ENCODE results near the gene GTPBP8.

Gene GTPBP8

DNA sequence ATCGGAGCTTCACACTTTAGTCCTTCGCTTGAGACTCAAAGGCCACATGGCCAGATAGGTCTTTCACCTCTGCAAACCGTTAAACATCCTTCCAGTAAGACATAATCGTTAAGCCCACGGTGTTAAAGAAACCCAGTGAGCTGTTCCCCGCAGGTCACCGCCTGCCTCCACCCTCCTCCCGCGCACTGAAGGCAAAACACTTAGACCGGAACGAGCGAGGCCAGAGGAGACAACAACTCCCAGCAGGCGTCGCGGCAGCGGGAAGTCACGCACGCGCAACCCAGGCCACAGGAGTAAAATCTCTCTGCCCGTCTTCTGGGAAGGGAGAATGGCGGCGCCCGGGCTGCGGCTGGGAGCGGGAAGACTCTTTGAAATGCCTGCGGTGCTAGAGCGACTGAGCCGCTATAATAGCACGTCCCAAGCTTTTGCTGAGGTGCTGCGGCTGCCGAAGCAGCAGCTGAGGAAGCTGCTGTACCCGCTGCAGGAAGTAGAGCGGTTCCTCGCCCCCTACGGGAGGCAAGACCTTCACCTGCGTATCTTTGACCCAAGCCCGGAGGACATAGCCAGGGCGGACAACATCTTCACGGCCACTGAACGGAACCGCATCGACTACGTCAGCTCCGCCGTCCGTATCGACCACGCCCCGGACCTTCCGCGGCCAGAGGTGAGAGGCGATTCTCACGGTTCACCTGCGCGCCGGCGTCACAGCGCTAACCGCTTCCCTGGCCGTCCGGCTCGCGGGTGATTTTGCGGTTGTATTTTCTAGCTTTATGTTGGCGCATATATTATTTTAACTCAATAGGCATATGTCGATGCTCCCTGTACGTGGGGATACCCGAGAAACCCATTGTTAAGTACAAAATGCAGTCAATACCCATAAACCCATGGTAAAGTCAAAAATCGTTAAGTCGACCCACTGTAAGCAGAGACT lies at the start of gene GTPBP8:
Gene GTPBP8 (plus strand): TSS at position 313 of the 931 bp plus-strand sequence. CDS start 16 bp downstream, at position 329.
- peak within 1 kb of the TSS; percentile 95 to 98 for H3K27ac ChIP-seq
- peak; percentile 90 for DNase-seq (ENCODE audit: low spot score)
- peak within 1 kb of the TSS; percentile 99 for H3K4me3 ChIP-seq
- TF ChIP-seq, protein P1, sequence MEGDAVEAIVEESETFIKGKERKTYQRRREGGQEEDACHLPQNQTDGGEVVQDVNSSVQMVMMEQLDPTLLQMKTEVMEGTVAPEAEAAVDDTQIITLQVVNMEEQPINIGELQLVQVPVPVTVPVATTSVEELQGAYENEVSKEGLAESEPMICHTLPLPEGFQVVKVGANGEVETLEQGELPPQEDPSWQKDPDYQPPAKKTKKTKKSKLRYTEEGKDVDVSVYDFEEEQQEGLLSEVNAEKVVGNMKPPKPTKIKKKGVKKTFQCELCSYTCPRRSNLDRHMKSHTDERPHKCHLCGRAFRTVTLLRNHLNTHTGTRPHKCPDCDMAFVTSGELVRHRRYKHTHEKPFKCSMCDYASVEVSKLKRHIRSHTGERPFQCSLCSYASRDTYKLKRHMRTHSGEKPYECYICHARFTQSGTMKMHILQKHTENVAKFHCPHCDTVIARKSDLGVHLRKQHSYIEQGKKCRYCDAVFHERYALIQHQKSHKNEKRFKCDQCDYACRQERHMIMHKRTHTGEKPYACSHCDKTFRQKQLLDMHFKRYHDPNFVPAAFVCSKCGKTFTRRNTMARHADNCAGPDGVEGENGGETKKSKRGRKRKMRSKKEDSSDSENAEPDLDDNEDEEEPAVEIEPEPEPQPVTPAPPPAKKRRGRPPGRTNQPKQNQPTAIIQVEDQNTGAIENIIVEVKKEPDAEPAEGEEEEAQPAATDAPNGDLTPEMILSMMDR (IDR thresholded peaks at IDR 0.05): no peak

DNA sequence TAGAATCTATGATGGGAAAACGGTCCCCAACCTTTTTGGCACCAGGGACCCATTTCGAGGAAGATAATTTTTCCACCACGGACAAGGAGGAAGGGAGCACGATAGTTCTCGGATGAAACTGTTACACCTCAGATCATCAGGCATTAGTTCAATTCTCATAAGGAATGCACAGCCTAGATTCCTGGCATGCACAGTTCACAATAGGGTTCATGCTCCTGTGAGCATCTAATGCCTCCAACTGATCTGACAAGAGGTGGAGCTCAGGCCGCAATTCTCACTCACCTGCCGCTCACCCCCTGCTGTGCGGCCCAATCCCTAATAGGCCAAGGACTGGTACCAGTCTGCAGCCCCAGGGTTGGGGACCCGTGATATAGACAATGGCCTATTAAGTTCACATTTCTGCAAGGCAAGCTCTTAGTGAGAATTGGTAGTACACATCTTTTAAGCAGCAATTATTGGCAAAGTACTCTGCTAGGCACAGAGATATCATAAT lies 42.4 kb upstream of the GTPBP8 start:
- Histone ChIP-seq H3K4me3 (no peak overlapping the region), H3K27ac (no peak overlapping the region)
- DNase-seq (ENCODE audit: low spot score): no peak
- TF ChIP-seq, protein P1 (IDR thresholded peaks at IDR 0.05): no peak

DNA sequence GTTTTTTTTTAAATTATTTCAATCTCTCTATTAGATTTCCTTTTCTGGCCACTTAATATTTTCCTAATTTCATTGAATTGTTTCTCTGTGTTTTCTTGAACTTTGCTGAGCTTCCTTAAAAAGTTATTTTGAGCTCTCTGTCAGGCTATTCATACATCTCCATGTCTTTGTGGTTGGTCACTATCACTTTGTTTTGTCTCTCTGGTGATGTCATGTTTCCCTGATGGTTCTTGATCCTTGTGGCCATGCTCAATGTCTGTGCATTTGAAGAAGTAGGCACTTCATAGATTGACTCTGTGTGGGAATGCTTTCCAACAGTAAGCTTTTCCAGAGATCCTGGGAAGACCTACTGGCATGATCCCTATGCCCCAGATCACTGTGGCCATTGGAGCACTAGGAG lies 34.4 kb upstream of the GTPBP8 start:
- H3K27ac ChIP-seq: no peak overlapping the region
- TF ChIP-seq, protein P1 (IDR thresholded peaks at IDR 0.05): no peak
- no peak overlapping the region for H3K4me3 ChIP-seq
- no peak for DNase-seq (ENCODE audit: low spot score)

DNA sequence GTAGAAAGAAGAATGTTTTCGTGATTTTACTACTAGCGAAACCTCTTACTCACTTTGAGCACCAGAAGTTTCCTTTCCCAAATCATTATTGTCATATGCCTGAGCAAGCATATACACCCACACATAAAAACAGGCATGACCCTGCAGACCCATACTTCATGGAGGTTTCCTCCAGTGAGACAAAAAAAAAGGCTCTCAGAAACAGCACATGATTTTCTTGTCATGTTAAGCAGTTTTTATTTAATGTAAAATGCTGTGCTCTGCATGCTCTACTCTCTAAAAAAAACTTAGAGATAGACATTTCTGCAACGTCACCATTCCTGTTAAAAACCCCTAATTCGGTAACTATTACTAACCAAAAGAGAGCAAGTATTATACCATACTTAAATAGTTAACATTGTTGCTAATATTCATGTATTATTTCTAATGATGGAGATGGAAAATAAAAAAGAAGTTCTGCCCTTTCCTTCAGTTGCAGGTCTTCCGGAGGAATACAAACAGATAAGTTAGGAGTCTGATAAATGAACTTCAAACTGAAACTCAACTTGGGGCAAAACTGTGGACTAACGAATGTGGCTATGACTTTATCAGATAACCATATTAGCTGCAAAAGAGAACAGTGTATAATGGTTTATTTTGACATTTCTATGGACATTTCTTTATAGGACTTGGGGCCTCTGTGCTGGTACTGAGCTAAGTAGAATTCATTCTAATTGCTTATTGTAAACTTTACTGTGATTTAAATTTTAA lies 31.8 kb upstream of the GTPBP8 start:
- no peak overlapping the region for H3K27ac ChIP-seq
- TF ChIP-seq, protein P1 (IDR thresholded peaks at IDR 0.05): no peak
- H3K4me3 ChIP-seq: peak overlapping the region; percentile 5
- no peak for DNase-seq (ENCODE audit: low spot score)

DNA sequence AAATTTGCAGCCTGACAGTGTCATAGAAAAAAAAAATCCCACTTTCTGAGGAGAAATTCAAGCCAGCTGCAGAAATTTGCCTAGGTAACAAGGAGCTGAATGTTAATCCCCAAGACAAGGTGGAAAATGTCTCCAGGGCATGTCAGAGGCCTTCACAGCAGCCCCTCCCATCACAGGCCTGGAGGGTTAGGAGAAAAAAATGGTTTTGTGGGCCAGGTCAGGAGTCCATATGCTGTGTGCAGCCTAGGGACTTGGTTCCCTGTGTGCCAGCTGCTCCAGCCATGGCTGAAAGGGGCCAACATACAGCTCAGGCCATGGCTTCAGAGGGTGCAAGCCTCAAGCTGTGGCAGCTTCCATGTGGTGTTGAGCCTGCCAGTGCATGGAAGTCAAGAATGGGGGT lies 27.1 kb upstream of the GTPBP8 start:
- H3K4me3 ChIP-seq: no peak overlapping the region
- no peak overlapping the region for H3K27ac ChIP-seq
- DNase-seq (ENCODE audit: low spot score): no peak
- TF ChIP-seq, protein P1 (IDR thresholded peaks at IDR 0.05): no peak

DNA sequence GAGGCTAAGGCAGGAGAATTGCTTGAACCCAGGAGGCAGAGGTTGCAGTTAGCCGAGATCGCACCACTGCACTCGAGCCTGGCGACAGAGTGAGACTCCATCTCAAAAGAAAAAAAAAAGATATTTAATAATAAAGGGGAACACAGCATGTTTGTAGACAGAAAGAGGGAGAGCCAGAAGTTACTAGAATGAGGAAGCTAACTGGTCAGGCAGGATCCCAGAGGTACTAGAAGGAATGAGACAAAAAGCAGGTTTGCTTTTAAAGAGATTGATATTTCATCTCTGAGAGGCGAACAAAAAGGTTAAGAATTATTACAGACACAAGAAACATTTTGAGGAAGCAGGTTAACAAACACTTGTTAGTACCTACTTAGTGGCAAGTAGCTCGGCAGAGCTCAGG lies 25.1 kb upstream of the GTPBP8 start:
- H3K27ac ChIP-seq: no peak overlapping the region
- no peak overlapping the region for H3K4me3 ChIP-seq
- TF ChIP-seq, protein P1 (IDR thresholded peaks at IDR 0.05): no peak
- no peak for DNase-seq (ENCODE audit: low spot score)
